GM12873 (cell line): ENCODE measurements around the gene TMEM187.

Experiments
- CTCF ChIP-seq: IDR thresholded peaks from 2 replicates; pipeline ENCODE4 v1.5.1; 2012; ENCODE audit warnings: low read depth, mild to moderate bottlenecking, moderate library complexity, low read length, control low read depth; ENCODE audit not compliant: insufficient read depth; ENCODE audit errors: missing control alignments

TMEM187 gene

DNA sequence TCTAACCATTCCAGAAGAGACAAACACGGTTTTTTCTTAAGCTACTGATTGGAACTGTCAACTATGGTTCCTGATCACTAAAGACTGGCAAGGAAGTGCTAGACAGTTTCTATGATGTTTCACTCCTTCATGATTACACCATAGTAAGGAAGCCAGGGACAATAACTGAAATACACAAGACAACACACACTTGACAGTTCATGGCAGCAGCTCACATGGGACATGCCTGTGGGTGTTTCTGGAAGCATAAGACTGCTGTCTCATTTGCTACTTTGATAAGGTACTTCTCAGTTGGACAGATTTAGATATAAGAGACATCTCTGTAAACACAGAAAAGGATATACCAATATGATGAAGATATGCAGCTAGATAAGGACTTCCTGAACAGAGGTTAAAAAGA is 55.4 kb downstream of the TMEM187 start:
- no peak for TF ChIP-seq CTCF

DNA sequence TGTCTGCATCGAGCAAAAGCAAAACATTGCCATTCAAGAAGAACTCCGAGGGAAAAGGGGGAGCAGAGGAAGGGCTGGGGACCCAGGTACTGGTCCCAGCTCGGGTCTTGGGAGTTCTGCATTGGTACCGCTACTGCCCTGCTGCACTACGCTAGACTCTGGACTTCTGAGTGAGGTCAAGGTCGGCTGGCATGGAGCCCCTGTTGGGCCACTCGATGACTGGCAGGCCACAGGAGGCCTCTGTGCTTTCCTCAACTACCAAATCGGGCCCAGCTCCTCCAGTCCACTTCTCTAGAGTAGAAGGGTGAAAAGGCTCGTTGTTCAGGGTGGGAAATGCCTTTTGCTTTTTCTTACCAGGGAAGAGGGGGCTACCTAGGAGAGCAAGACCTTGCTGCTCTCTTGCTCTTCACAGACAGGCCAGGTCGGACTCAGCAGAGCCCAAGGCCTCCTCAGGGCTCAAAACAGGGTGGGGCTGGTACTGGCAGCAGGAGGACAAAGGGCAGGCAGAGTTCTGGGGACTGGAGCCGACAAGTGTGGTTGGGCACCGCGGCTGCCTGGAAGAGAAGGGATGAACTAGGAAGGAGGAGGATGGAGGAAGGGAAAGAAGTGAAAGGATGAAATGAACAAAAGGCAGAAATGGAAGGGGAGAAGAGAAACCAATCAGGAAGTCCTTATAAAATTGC is 56.1 kb downstream of the TMEM187 start:
- TF ChIP-seq CTCF: no peak

DNA sequence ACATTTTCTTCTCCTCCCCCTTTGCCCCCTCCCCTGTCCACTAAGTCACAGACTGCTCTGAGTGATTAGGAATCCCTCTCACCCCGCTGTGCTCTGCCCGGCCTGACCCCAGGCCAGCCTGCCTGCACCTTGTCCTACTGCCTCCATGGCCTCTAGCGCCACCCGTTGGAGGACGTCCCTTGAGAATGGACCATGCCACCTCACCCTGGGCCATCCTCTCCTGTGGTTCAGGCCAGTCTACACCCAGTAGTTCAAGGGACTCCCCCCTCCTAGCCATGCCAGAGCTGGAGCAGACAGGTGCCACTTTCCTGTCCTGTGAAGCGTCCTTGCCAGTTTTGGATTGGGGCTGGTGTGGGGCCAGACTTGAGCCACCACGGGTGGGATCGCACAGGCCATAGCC is 56.9 kb downstream of the TMEM187 start:
- peak; percentile 21 for TF ChIP-seq CTCF

- TF ChIP-seq CTCF: no peak
These were observed 57.7 kb downstream of the TMEM187 start for GRCh38 chrX:154030266-154030665.

DNA sequence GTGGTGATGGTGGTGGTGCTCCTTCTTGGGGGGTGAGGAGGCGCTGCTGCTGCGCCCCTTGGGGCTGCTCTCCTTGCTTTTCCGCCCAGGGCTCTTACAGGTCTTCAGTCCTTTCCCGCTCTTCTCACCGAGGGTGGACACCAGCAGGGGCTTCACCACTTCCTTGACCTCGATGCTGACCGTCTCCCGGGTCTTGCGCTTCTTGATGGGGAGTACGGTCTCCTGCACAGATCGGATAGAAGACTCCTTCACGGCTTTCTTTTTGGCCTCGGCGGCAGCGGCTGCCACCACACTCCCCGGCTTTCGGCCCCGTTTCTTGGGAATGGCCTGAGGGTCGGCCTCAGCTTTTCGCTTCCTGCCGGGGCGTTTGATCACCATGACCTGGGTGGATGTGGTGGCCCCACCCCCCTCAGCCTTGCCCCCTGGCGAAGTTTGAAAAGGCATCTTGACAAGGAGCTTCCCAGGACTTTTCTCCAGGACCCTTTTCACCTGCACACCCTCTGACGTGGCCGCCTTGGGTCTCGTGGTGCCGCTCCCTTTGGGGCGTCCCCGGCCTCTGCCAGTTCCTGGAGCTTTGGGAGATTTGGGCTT is 58.3 kb downstream of the TMEM187 start:
- no peak for TF ChIP-seq CTCF

DNA sequence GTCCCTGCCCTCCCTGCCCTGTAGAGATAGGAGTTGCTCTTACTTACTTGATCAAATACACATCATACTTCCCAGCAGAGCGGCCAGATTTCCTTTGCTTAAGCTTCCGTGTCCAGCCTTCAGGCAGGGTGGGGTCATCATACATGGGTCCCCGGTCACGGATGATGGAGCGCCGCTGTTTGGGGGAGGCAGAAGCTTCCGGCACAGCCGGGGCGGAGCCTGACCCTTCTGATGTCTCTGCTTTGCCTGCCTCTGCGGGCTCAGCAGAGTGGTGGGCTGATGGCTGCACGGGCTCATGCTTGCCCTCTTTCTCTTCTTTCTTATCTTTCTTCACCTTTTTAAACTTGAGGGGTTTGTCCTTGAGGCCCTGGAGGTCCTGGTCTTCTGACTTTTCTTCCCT is 59.6 kb downstream of the TMEM187 start:
- no peak for TF ChIP-seq CTCF

GRCh38 chrX:154032653-154033052 is 60.1 kb downstream of the TMEM187 start:
- TF ChIP-seq CTCF: no peak
